K562 (cell line): ENCODE results near the gene DLG4. TPM values are rescaled to one million over a fixed set of nuclear protein-coding genes. Genes with fewer than 3 reads are reported as not detected.

ENCODE experiments used
- ELF4 ChIP-seq: fragments of 450-650 bp; formaldehyde crosslinking; IDR thresholded peaks from 2 replicates; pipeline ENCODE4 v1.4.0; 2022; ENCODE audit warnings: missing genetic modification characterization
- HINFP ChIP-seq: fragments of 450-650 bp; conservative IDR thresholded peaks from 2 replicates; pipeline ENCODE4 v1.6.1; 2016; ENCODE audit warnings: missing genetic modification characterization, low read depth, mild to moderate bottlenecking, control low read depth, missing compliant biosample characterization
- MGA ChIP-seq: fragments of 450-650 bp; IDR thresholded peaks from 2 replicates; pipeline ENCODE4 v1.6.1; 2016; ENCODE audit warnings: mild to moderate bottlenecking, moderate library complexity
- RFX5 ChIP-seq: IDR thresholded peaks from 2 replicates; pipeline ENCODE4 v1.6.1; 2011; ENCODE audit warnings: low read depth, mild to moderate bottlenecking, improper control_type of control experiment, low read length
- SMAD4 ChIP-seq: fragments of 250-450 bp; sonication (Bioruptor Pico); conservative IDR thresholded peaks from 2 replicates; pipeline ENCODE4 v1.8.0; 2021; ENCODE audit warnings: inconsistent platforms, mild to moderate bottlenecking, moderate library complexity
- TAL1 ChIP-seq: fragments of 450-650 bp; IDR thresholded peaks from 2 replicates; pipeline ENCODE4 v1.6.1; 2016; ENCODE audit warnings: mild to moderate bottlenecking
- TFE3 ChIP-seq: fragments of 450-650 bp; formaldehyde crosslinking; IDR thresholded peaks from 2 replicates; pipeline ENCODE4 v1.4.0; 2020; ENCODE audit warnings: mild to moderate bottlenecking, mixed read lengths
- ZEB2 ChIP-seq: fragments of 450-650 bp; IDR thresholded peaks from 2 replicates; pipeline ENCODE4 v1.6.1; 2016
- ZNF280A ChIP-seq: fragments of 450-650 bp; IDR thresholded peaks from 2 replicates; pipeline ENCODE4 v1.6.1; 2018; ENCODE audit warnings: mild to moderate bottlenecking, low read depth; ENCODE audit not compliant: partially characterized antibody
- ZNF655 ChIP-seq: fragments of 250-450 bp; sonication (Bioruptor Pico); IDR thresholded peaks from 2 replicates; pipeline ENCODE4 v1.5.0; 2021
- polyA plus RNA-seq, 8 experiments: library from polyadenylated mRNA; depleted of rRNA in 4 of 8; stranded (reverse) in 5 of 8; unstranded in 3 of 8; fragments of >200 nt; fragmentation: Nextera tagmentation in 2 of 8; fragmentation: Illumina TruSeq in 1 of 8; extraction: Ambion mirVana in 2 of 8; extraction: Trizol in 1 of 8; gene quantifications; 2 replicates each; pipeline versions ENCODE4 v1.2.1 to v1.2.3, GENCODE V29; 2011 to 2014; ENCODE audit warnings: inconsistent platforms in 1 of 8, missing spikeins in 1 of 8
- total RNA-seq, 7 experiments: library from RNA; depleted of rRNA in 6 of 7; stranded (reverse); fragments of >200 nt in 6 of 7; fragmentation: Illumina TruSeq in 2 of 7; extraction: Trizol in 2 of 7; gene quantifications; 2 replicates each; pipeline versions ENCODE4 v1.2.1 to v1.2.3, GENCODE V29; 2011 to 2021; ENCODE audit warnings: low replicate concordance in 1 of 7

Gene DLG4
- total and polyA plus RNA-seq, 9 of the 15 experiments (the other 6 are each of a cell fraction or from before 2014, with no cell fraction given): 0.03 to 12.0 (median 4.1) TPM

- peak; percentile 42; the same call in 1 of the 2 replicates for TF ChIP-seq MGA
- no peak for TF ChIP-seq ZNF655 (CRISPR knock-in tag)
- no peak for TF ChIP-seq HINFP (tag)
- no peak for TF ChIP-seq RFX5
- TF ChIP-seq SMAD4 (CRISPR knock-in tag): no peak
- TF ChIP-seq ELF4 (CRISPR knock-in tag): no peak
- TF ChIP-seq TFE3: no peak
- no peak for TF ChIP-seq TAL1
- TF ChIP-seq ZEB2: no peak
- TF ChIP-seq ZNF280A: no peak
These were observed 63.2 kb downstream of the DLG4 start (continued) for GRCh38 chr17:7156342-7156940.
